Testis (tissue), 2 donors: ENCODE measurements around the gene CKAP2L.

Experiments
- CTCF ChIP-seq, 3 experiments: fragments of 450-650 bp in 2 of 3; fragments of 200-600 bp in 1 of 3; sonication (generic) in 1 of 3; IDR thresholded peaks; one replicate each; pipeline ENCODE4 v1.5.1; 2016 to 2019; ENCODE audit warnings: antibody characterized with exemption in 3 of 3, mild to moderate bottlenecking in 2 of 3, moderate library complexity in 1 of 3
- POLR2A ChIP-seq: fragments of 450-650 bp; IDR thresholded peaks from one replicate; pipeline ENCODE4 v1.6.1; 2017; ENCODE audit warnings: antibody characterized with exemption, mild to moderate bottlenecking, moderate library complexity

- TF ChIP-seq POLR2A: no peak
- TF ChIP-seq CTCF (IDR thresholded peaks at IDR 0.05): no peak
Measured at GRCh38 chr2:112692495-112692911, 71.9 kb downstream of the CKAP2L start.
